ENCODE measurements around the gene TIMP3. TPM values are rescaled to one million over a fixed set of nuclear protein-coding genes. Genes with fewer than 3 reads are reported as not detected.

Gene TIMP3
- total and polyA plus RNA-seq, 11 donors, result 112 to 629 (median 152) TPM

DNA sequence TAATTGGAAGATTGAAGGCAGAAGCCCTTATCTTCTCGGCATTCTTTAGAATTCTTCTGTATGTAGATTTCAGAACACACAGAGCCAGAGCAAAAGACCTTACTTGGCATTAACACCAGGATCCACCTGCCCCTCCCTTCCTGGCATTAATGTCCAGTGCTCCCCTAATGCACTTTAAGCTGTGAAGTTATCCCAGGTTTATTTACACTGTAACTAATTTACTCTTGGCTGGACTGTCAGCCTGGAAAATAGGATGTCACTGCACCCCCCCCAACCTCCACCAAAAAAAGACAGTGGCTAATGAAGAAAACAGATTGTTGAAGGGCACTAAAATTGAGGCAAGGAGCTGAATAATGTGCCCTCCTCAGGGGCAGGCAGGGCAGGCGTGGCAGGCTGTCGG is 30.1 kb downstream of the TIMP3 start:
- Histone ChIP-seq H3K27ac (peak overlapping the region; percentile 22 to 83 (median 70)), H3K36me3 (peaks cover 0 to 56% (median 39%) of the 10 kb centered on the region in 9 donors), H3K27me3 (no peaks in the 10 kb centered on the region), H3K4me3 (no peak overlapping the region), H3K4me1 (peaks cover 30 to 100% (median 88%) of the 10 kb centered on the region in 12 donors), H3K9me3 (no peaks in the 10 kb centered on the region)
- no peak for TF ChIP-seq POLR2A (IDR thresholded peaks at IDR 0.05)
- TF ChIP-seq, protein P1, sequence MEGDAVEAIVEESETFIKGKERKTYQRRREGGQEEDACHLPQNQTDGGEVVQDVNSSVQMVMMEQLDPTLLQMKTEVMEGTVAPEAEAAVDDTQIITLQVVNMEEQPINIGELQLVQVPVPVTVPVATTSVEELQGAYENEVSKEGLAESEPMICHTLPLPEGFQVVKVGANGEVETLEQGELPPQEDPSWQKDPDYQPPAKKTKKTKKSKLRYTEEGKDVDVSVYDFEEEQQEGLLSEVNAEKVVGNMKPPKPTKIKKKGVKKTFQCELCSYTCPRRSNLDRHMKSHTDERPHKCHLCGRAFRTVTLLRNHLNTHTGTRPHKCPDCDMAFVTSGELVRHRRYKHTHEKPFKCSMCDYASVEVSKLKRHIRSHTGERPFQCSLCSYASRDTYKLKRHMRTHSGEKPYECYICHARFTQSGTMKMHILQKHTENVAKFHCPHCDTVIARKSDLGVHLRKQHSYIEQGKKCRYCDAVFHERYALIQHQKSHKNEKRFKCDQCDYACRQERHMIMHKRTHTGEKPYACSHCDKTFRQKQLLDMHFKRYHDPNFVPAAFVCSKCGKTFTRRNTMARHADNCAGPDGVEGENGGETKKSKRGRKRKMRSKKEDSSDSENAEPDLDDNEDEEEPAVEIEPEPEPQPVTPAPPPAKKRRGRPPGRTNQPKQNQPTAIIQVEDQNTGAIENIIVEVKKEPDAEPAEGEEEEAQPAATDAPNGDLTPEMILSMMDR (IDR thresholded peaks at IDR 0.05), result no peak
- intact Hi-C loops (cut with DNase I), result loop anchor here in 5 of 10 donors (2.0 to 10.0 kb wide), 5 partner anchors 19 to 424 kb away; no protein-coding TSS in a partner anchor
- ATAC-seq (no peak), DNase-seq (no peak)
- 32 to 51% (median 48%) methylated on average over 3 of the region's 3 CpGs for WGBS, 4 donors

DNA sequence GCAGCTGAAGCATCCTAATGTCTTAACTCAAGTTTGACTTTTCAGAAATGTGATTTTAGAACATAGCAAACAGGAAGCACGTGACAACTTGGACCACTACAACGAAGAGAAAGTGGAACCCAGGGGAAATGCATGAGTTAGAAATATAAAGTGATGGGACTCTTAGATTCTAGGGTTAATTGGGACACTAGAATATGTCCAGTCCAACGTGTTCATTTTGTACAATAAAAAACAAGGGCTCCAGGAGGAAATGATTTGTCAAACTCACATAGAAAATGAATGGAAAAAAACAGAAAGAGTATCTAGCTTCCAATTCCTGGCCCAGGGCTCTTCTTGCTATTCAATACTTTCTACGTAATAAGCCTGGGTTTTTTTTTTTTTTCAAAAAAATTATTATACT is 30.7 kb downstream of the TIMP3 start:
- intact Hi-C loops (cut with DNase I), result loop anchor here in 5 of 10 donors (2.0 to 10.0 kb wide), 5 partner anchors 19 to 425 kb away; no protein-coding TSS in a partner anchor
- H3K4me1 ChIP-seq, result peaks cover 34 to 100% (median 88%) of the 10 kb centered on the region in 12 donors
- TF ChIP-seq, protein P1 (IDR thresholded peaks at IDR 0.05), result no peak
- no peak for TF ChIP-seq POLR2A (IDR thresholded peaks at IDR 0.05)
- H3K4me3 ChIP-seq, result no peak overlapping the region
- WGBS, 4 donors, result 19 to 29% (median 26%) methylated on average over 4 of the region's 4 CpGs
- peaks cover 0 to 54% (median 37%) of the 10 kb centered on the region in 9 donors for H3K36me3 ChIP-seq
- H3K9me3 ChIP-seq, result no peaks in the 10 kb centered on the region
- DNase-seq, result no peak
- ATAC-seq, result no peak
- H3K27ac ChIP-seq, result peak overlapping the region in 11 of 12 donors; percentile 22 to 83 (median 69)
- H3K27me3 ChIP-seq, result no peaks in the 10 kb centered on the region

DNA sequence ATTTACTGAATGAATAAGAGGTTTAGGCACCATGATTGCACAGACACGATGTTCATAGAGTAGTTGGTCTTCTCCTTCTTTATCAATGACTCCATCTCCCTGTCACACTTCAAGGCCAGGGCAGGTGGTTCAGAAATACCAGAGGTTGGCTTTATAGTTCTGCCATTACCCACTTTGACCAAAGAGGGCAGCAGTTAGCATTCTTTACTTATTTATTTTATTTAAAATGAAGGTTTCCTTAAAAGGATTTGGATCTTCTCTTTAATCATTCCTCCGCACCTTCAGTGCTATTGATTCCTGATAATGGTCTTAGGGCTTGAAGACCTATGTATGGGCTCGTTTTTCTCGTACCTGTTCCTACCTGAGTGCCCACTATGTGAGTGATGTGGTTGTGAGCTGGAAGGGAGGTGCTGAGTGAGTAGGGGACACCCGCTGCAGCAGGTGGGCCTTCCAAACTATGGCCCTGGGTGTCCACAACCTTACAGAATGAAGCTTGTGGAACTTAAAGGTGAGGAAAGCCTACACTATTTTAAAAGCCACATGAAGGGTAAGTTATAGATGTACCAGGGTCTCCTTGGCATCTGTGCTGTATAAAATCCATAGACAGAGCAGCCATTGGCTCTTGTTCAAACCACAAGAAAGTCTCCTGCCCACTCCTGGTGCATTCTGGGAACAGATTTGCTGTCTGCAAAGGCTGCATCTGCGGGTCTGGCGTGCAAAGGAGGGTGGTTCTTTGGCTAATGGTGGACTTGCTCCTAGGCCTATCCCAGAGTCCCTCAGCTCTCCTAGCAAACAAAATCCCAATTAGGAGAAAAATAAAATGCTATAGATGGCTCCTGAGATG is 35.0 kb downstream of the TIMP3 start:
- H3K4me1 ChIP-seq, result peaks cover 14 to 100% (median 89%) of the 10 kb centered on the region in 12 donors
- no peaks in the 10 kb centered on the region for H3K9me3 ChIP-seq
- DNase-seq (no peak), ATAC-seq (no peak)
- intact Hi-C loops (cut with DNase I), result loop anchor here in 5 of 10 donors (5.0 to 10.0 kb wide), 3 partner anchors 34 to 148 kb away; partner anchors contain the start of gene TIMP3 (in 2 of the 5)
- no peak overlapping the region for H3K4me3 ChIP-seq
- H3K27ac ChIP-seq, result peak overlapping the region in 6 of 12 donors; percentile 1 to 78 (median 23)
- H3K27me3 ChIP-seq, result no peaks in the 10 kb centered on the region
- WGBS, 4 donors, result 76 to 80% (median 78%) methylated on average over 7 of the region's 7 CpGs
- TF ChIP-seq POLR2A (IDR thresholded peaks at IDR 0.05), result no peak
- TF ChIP-seq, protein P1 (IDR thresholded peaks at IDR 0.05), result peak; percentile 28 to 63 (median 43)
- peaks cover 0 to 54% (median 38%) of the 10 kb centered on the region in 9 donors for H3K36me3 ChIP-seq

DNA sequence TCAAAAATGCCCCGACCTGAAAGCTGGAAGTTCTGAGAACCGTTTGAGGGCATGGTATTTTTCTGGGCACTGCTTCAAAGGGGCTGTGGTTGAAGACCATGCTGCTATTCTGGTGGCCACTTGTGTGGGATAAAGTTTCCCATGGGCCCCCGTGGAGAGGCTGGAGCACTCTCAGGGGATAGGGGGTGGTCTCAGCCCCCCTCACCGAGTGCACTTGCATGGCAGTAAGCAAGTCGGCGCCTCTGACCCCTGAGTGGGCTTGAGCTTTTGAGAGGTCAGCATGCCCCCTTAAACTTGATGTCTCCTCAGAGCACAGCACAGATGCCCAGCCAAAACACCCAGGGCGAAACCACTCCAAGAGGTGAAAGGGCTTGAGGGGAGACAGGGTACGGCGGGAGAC is 35.6 kb downstream of the TIMP3 start:
- Histone ChIP-seq H3K4me3 (no peak overlapping the region), H3K9me3 (no peaks in the 10 kb centered on the region), H3K4me1 (peaks cover 14 to 100% (median 88%) of the 10 kb centered on the region in 12 donors), H3K27me3 (no peaks in the 10 kb centered on the region), H3K36me3 (peaks cover 0 to 59% (median 38%) of the 10 kb centered on the region in 9 donors), H3K27ac (peak overlapping the region in 5 of 12 donors; percentile 1 to 78 (median 23))
- ATAC-seq (no peak), DNase-seq (no peak)
- intact Hi-C loops (cut with DNase I), result loop anchor here in 5 of 10 donors (5.0 to 10.0 kb wide), 3 partner anchors 35 to 148 kb away; partner anchors contain the start of gene TIMP3 (in 2 of the 5)
- 62 to 80% (median 76%) methylated on average over 9 of the region's 9 CpGs for WGBS, 4 donors
- TF ChIP-seq, protein P1 (IDR thresholded peaks at IDR 0.05), result no peak
- TF ChIP-seq POLR2A (IDR thresholded peaks at IDR 0.05), result no peak

Measured in heart left ventricle (tissue), 16 donors.